H1 (cell line): ENCODE data around the gene SH3PXD2A. TPM values are rescaled to one million over a fixed set of nuclear protein-coding genes. Genes with fewer than 3 reads are reported as not detected.

Source experiments
- CTCF ChIA-PET: fragments of 300-600 bp; sonication (Branson Sonifier 250); formaldehyde crosslinking; loops from one replicate; lab custom pipeline; 2021; ENCODE audit not compliant: partially characterized antibody; lab: Charles Lee
- POLR2A ChIA-PET: fragments of 300-600 bp; sonication (Branson Sonifier 250); formaldehyde crosslinking; loops from one replicate; lab custom pipeline; 2021; ENCODE audit warnings: inconsistent platforms; ENCODE audit not compliant: partially characterized antibody; lab: Charles Lee
- DNase-seq, 2 experiments: peaks; one replicate each; pipeline versions ENCODE4 v3.0.0 to v3.0.0-alpha.2; 2010 to 2022; ENCODE audit warnings: low spot score in 2 of 2, low read depth in 1 of 2, mixed read lengths in 1 of 2
- FAIRE-seq: peaks from 2 replicates; lab custom pipeline; 2011; peaks lifted over from hg19 to GRCh38; lab: Jason Lieb, UNC
- H2AFZ ChIP-seq: 2 replicates; pipeline ENCODE4 v1.8.1; 2012; ENCODE audit warnings: low read length, inconsistent platforms
- H2AK5ac ChIP-seq: 2 replicates; pipeline ENCODE4 v1.6.1; 2013; ENCODE audit warnings: low read depth, low read length
- H2BK120ac ChIP-seq: replicated peaks from 2 replicates; pipeline ENCODE3; 2013; ENCODE audit warnings: low read depth, low read length, inconsistent platforms
- H2BK12ac ChIP-seq: 2 replicates; pipeline ENCODE4 v1.6.1; 2013; ENCODE audit warnings: low read depth, low read length
- H2BK15ac ChIP-seq: 2 replicates; pipeline ENCODE4 v1.6.1; 2013; ENCODE audit warnings: low read length
- H2BK20ac ChIP-seq: 2 replicates; pipeline ENCODE4 v1.6.1; 2013; ENCODE audit warnings: low read length
- H2BK5ac ChIP-seq: 2 replicates; pipeline ENCODE4 v1.6.1; 2013; ENCODE audit warnings: low read depth, low read length
- H3K14ac ChIP-seq: 2 replicates; pipeline ENCODE4 v1.6.1; 2013; ENCODE audit warnings: inconsistent platforms; ENCODE audit not compliant: insufficient read length
- H3K18ac ChIP-seq: 2 replicates; pipeline ENCODE4 v1.6.1; 2013; ENCODE audit warnings: low read length; ENCODE audit errors: extremely low read depth
- H3K23ac ChIP-seq: 2 replicates; pipeline ENCODE4 v1.6.1; 2013; ENCODE audit warnings: inconsistent platforms; ENCODE audit not compliant: insufficient read length
- H3K23me2 ChIP-seq: 2 replicates; pipeline ENCODE4 v1.6.1; 2013; ENCODE audit warnings: low read depth, low read length
- H3K27ac ChIP-seq: 2 replicates; pipeline ENCODE4 v1.6.1; 2011; ENCODE audit warnings: low read depth, low read length, inconsistent platforms
- H3K27me3 ChIP-seq, 4 experiments: replicated peaks in 1 of 4; 1 replicate in 1 of 4; 2 replicates in 3 of 4; pipeline versions ENCODE4 v1.6.1 to v1.8.1; 2011 to 2013; ENCODE audit warnings: low read length in 3 of 4, mild to moderate bottlenecking in 3 of 4, inconsistent platforms in 2 of 4, mixed read lengths in 2 of 4, moderate library complexity in 1 of 4; ENCODE audit not compliant: control insufficient read depth in 3 of 4, insufficient read depth in 3 of 4; ENCODE audit errors: extremely low read depth in 1 of 4
- H3K36me3 ChIP-seq, 4 experiments: 2 replicates each; pipeline versions ENCODE4 v1.6.1 to v1.8.1; 2011 to 2013; ENCODE audit warnings: mild to moderate bottlenecking in 4 of 4, low read length in 3 of 4, moderate library complexity in 2 of 4, control low read depth in 1 of 4, inconsistent platforms in 1 of 4; ENCODE audit not compliant: insufficient read depth in 4 of 4, control insufficient read depth in 2 of 4
- H3K4ac ChIP-seq: replicated peaks from 2 replicates; pipeline ENCODE3; 2013; ENCODE audit warnings: low read length, low read depth, mixed read lengths, inconsistent platforms; ENCODE audit not compliant: insufficient read length
- H3K4me1 ChIP-seq, 4 experiments: replicated peaks in 1 of 4; 1 replicate in 1 of 4; 2 replicates in 3 of 4; pipeline versions ENCODE4 v1.6.1 to v1.8.1; 2011 to 2013; ENCODE audit warnings: low read length in 3 of 4, inconsistent platforms in 2 of 4, mixed read lengths in 1 of 4; ENCODE audit not compliant: insufficient read depth in 4 of 4, control insufficient read depth in 3 of 4
- H3K4me2 ChIP-seq, 2 experiments: 2 replicates each; pipeline versions ENCODE4 v1.6.1 to v1.8.1; 2011 to 2013; ENCODE audit warnings: low read depth in 2 of 2, low read length in 2 of 2, control low read depth in 1 of 2, inconsistent platforms in 1 of 2, mild to moderate bottlenecking in 1 of 2; ENCODE audit not compliant: insufficient read depth in 1 of 2
- H3K4me3 ChIP-seq, 4 experiments: fragments of 200-600, 300-600 bp in 1 of 4; sonication (generic), shearing (Covaris generic), sonication (Bioruptor Twin) in 1 of 4; 2 replicates each; pipeline versions ENCODE4 v1.5.1 to v1.8.1; 2011 to 2016; ENCODE audit warnings: low read length in 4 of 4, low read depth in 3 of 4, control low read depth in 2 of 4, inconsistent platforms in 2 of 4, mild to moderate bottlenecking in 2 of 4, mixed read lengths in 1 of 4, moderate library complexity in 1 of 4; ENCODE audit not compliant: insufficient read depth in 2 of 4; ENCODE audit errors: extremely low read depth in 1 of 4
- H3K56ac ChIP-seq: replicated peaks from 2 replicates; pipeline ENCODE3; 2013; ENCODE audit warnings: low read depth, mild to moderate bottlenecking, mixed read lengths, low read length, inconsistent platforms; ENCODE audit not compliant: insufficient read length
- H3K79me1 ChIP-seq: 2 replicates; pipeline ENCODE4 v1.6.1; 2013; ENCODE audit warnings: low read depth, low read length, control low read depth
- H3K79me2 ChIP-seq, 2 experiments: 2 replicates each; pipeline versions ENCODE4 v1.6.1 to v1.8.1; 2012 to 2013; ENCODE audit warnings: low read length in 2 of 2, mild to moderate bottlenecking in 2 of 2, inconsistent platforms in 1 of 2; ENCODE audit not compliant: insufficient read depth in 2 of 2, control insufficient read depth in 1 of 2
- H3K9ac ChIP-seq, 4 experiments: replicated peaks in 1 of 4; 1 replicate in 1 of 4; 2 replicates in 3 of 4; pipeline versions ENCODE4 v1.6.1 to v1.8.1; 2011 to 2013; ENCODE audit warnings: low read depth in 3 of 4, low read length in 3 of 4, control low read depth in 2 of 4, mild to moderate bottlenecking in 2 of 4, moderate library complexity in 2 of 4, inconsistent platforms in 1 of 4; ENCODE audit errors: extremely low read depth in 1 of 4
- H3K9me3 ChIP-seq, 2 experiments: 2 replicates each; pipeline versions ENCODE4 v1.6.1 to v1.8.1; 2012 to 2013; ENCODE audit warnings: mild to moderate bottlenecking in 2 of 2, moderate library complexity in 2 of 2, control low read depth in 1 of 2, inconsistent platforms in 1 of 2, low read depth in 1 of 2, low read length in 1 of 2, mixed read lengths in 1 of 2; ENCODE audit not compliant: insufficient read depth in 2 of 2
- H4K20me1 ChIP-seq, 2 experiments: replicated peaks in 1 of 2; 2 replicates each; pipeline versions ENCODE3 to v1.8.1; 2011 to 2013; ENCODE audit warnings: inconsistent platforms in 2 of 2, low read length in 2 of 2, mild to moderate bottlenecking in 1 of 2; ENCODE audit not compliant: insufficient read depth in 2 of 2, control insufficient read depth in 1 of 2
- H4K5ac ChIP-seq: 2 replicates; pipeline ENCODE4 v1.6.1; 2013; ENCODE audit warnings: low read length, low read depth, mixed read lengths, inconsistent platforms; ENCODE audit not compliant: insufficient read length
- H4K8ac ChIP-seq: 2 replicates; pipeline ENCODE4 v1.8.0; 2013; ENCODE audit warnings: mild to moderate bottlenecking, moderate library complexity, low read length, inconsistent platforms; ENCODE audit not compliant: insufficient read depth; ENCODE audit errors: extremely low read depth
- H4K91ac ChIP-seq: replicated peaks from 2 replicates; pipeline ENCODE3; 2013; ENCODE audit warnings: low read length, mixed read lengths, inconsistent platforms; ENCODE audit not compliant: insufficient read length
- BRCA1 ChIP-seq: IDR thresholded peaks from 2 replicates; pipeline ENCODE4 v1.6.1; 2012; ENCODE audit warnings: low read depth, low read length, improper control_type of control experiment
- CBX5 ChIP-seq: fragments of 300-800, 300-1000 bp; sonication (generic); IDR thresholded peaks from 2 replicates; pipeline ENCODE4 v1.7.1; 2016; ENCODE audit warnings: antibody characterized with exemption, low read length, low read depth
- CHD1 ChIP-seq: IDR thresholded peaks from 2 replicates; pipeline ENCODE4 v1.6.1; 2012; ENCODE audit warnings: low read depth, low read length, improper control_type of control experiment
- MAFK ChIP-seq: IDR thresholded peaks from 2 replicates; pipeline ENCODE4 v1.6.1; 2012; ENCODE audit warnings: low read depth, mild to moderate bottlenecking, improper control_type of control experiment, low read length
- NANOG ChIP-seq: IDR thresholded peaks from 2 replicates; pipeline ENCODE4 v1.6.1; 2011; ENCODE audit warnings: low read length, low read depth, mild to moderate bottlenecking, inconsistent platforms; ENCODE audit not compliant: insufficient read depth, poor library complexity, severe bottlenecking
- POLR2A ChIP-seq, 2 experiments: IDR thresholded peaks; 1 replicate in 1 of 2; 2 replicates in 1 of 2; pipeline ENCODE4 v1.6.1; 2011; ENCODE audit warnings: low read depth in 2 of 2, low read length in 2 of 2, mild to moderate bottlenecking in 2 of 2; ENCODE audit errors: control extremely low read depth in 1 of 2
- RAD21 ChIP-seq, 2 experiments: IDR thresholded peaks in 1 of 2; conservative IDR thresholded peaks in 1 of 2; 2 replicates each; pipeline ENCODE4 v1.6.1; 2011; ENCODE audit warnings: low read depth in 2 of 2, low read length in 2 of 2, improper control_type of control experiment in 1 of 2, inconsistent platforms in 1 of 2, mild to moderate bottlenecking in 1 of 2, moderate library complexity in 1 of 2
- RXRA ChIP-seq: IDR thresholded peaks from 2 replicates; pipeline ENCODE4 v1.6.1; 2011; ENCODE audit warnings: low read depth, mild to moderate bottlenecking, low read length, moderate library complexity; ENCODE audit not compliant: insufficient read depth
- SAP30 ChIP-seq: fragments of 300-600 bp; sonication (generic); IDR thresholded peaks from 2 replicates; pipeline ENCODE4 v1.7.1; 2012; ENCODE audit warnings: low read length, moderate library complexity, mild to moderate bottlenecking, inconsistent platforms; ENCODE audit not compliant: insufficient read depth, insufficient replicate concordance
- SP4 ChIP-seq: IDR thresholded peaks from 2 replicates; pipeline ENCODE4 v1.6.1; 2012; ENCODE audit warnings: low read length, inconsistent platforms
- SRF ChIP-seq: IDR thresholded peaks from 2 replicates; pipeline ENCODE4 v1.6.1; 2011; ENCODE audit warnings: mild to moderate bottlenecking, low read depth, low read length, moderate library complexity
- SUZ12 ChIP-seq: fragments of 200-600 bp; sonication (generic); IDR thresholded peaks from 2 replicates; pipeline ENCODE4 v1.6.1; 2012; ENCODE audit warnings: mild to moderate bottlenecking, inconsistent platforms, low read length, moderate library complexity, mixed read lengths
- TEAD4 ChIP-seq: IDR thresholded peaks from 2 replicates; pipeline ENCODE4 v1.6.1; 2012; ENCODE audit warnings: low read depth, low read length, inconsistent platforms, mixed read lengths
- WGBS, 2 experiments: shearing (Covaris generic) in 1 of 2; methylation state at CpG; one replicate each; pipeline versions ENCODE4 v1.1.6 to v1.1.7; 2013 to 2015; ENCODE audit warnings: low lambda C conversion rate in 2 of 2, mixed read lengths in 2 of 2, inconsistent platforms in 1 of 2, low coverage in 1 of 2, missing lambda C conversion rate in 1 of 2; ENCODE audit not compliant: insufficient replicate concordance in 2 of 2, insufficient coverage in 1 of 2, insufficient read length in 1 of 2; ENCODE audit errors: extremely low coverage in 1 of 2, missing lambda C conversion rate in 1 of 2; 5-methylcytosine and 5-hydroxymethylcytosine counted together
- polyA plus RNA-seq, 7 experiments: library from polyadenylated mRNA; depleted of rRNA in 3 of 7; stranded (reverse) in 5 of 7; unstranded in 2 of 7; fragments of >200 nt in 5 of 7; fragments of 200-250 nt in 2 of 7; gene quantifications; 1 replicate in 5 of 7; 2 replicates in 1 of 7; 4 replicates in 1 of 7; pipeline versions ENCODE4 v1.2.1 to v1.2.3, GENCODE V29; 2011 to 2013; ENCODE audit warnings: missing spikeins in 2 of 7, mixed read lengths in 2 of 7
- total RNA-seq: library from RNA; stranded (reverse); fragmentation: NEBNext Ultra II Directional; extraction: Animal tissue kit (Norgen Biotek cat#: 25700); gene quantifications from 2 replicates; pipeline ENCODE4 v1.2.1, GENCODE V29; 2021
- TF ChIP-seq, protein P1 (sequence below): IDR thresholded peaks from 2 replicates; pipeline ENCODE4 v1.6.1; 2011; ENCODE audit warnings: low read depth, mild to moderate bottlenecking, low read length; ENCODE audit not compliant: insufficient read depth

Gene SH3PXD2A
- total and polyA plus RNA-seq, 2 of the 8 experiments (the other 6 are each of a cell fraction or from before 2014, with no cell fraction given), result 5.4 to 16.3 TPM

DNA sequence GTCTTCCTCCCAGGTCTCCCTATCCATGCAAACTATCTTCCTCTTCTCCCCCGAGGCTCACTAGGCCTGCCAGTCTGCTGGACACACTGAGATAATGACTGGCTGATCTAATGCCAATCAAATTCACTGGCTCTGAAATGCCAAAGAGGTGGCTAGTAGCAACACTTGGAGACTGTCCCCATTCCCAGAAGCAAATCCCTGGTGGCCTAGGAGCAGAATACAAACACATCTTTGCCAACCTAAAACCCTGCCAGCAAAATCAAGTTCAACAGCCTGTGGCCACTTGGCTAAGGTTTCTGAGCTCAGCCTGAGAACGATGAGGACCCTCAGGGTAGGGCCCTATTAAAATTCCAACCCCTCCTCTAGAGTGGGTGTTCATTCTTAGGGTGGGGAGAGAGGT, 46.6 kb downstream of the SH3PXD2A start:
- Histone ChIP-seq H3K4me3 (no peak overlapping the region), H2BK120ac (no peak overlapping the region), H3K18ac (no peak overlapping the region), H3K14ac (no peak overlapping the region), H2BK20ac (no peak overlapping the region), H4K20me1 (no peaks in the 10 kb centered on the region), H4K91ac (no peak overlapping the region), H3K9me3 (no peaks in the 10 kb centered on the region), H4K5ac (no peak overlapping the region), H2BK5ac (no peak overlapping the region), H2AFZ (no peak overlapping the region), H3K79me2 (no peaks in the 10 kb centered on the region), H3K79me1 (no peaks in the 10 kb centered on the region; the same call in 1 of the 2 replicates), H2AK5ac (peak overlapping the region; percentile 44; the same call in 1 of the 2 replicates), H3K9ac (no peak overlapping the region), H3K4me2 (no peak overlapping the region), H3K36me3 (no peaks in the 10 kb centered on the region), H2BK15ac (no peak overlapping the region), H3K4me1 (peaks cover 0 to 10% (median 6%) of the 10 kb centered on the region in 4 experiments; a peak in 4 of 7 replicates), H2BK12ac (no peak overlapping the region), H3K23ac (no peak overlapping the region), H3K27me3 (no peaks in the 10 kb centered on the region), H3K56ac (no peak overlapping the region), H3K27ac (no peak overlapping the region), H3K4ac (no peak overlapping the region), H4K8ac (no peak overlapping the region), H3K23me2 (no peaks in the 10 kb centered on the region)
- ChIA-PET CTCF (interaction anchor here (1.1 kb wide), 1 partner anchor 59 kb away, joined by 5 read pairs; no protein-coding TSS in a partner anchor), POLR2A (interaction anchor here (0.6 to 1.2 kb wide), 2 partner anchors 9 to 12 kb away, joined by 3 read pairs; no protein-coding TSS in a partner anchor)
- no peak for DNase-seq
- WGBS, 2 experiments, result 86% methylated on average over 2 of the region's 2 CpGs; no CpG with 5 or more reads in 1 of the 2 experiments
- no peak for FAIRE-seq
- no peak for TF ChIP-seq TEAD4
- TF ChIP-seq RAD21 (IDR thresholded peaks at IDR 0.05 in 1 of 2, conservative IDR thresholded peaks at IDR 0.05 in 1 of 2; ENCODE audit: low read depth in 2 of 2, low read length in 2 of 2), result no peak
- no peak for TF ChIP-seq SRF
- TF ChIP-seq SAP30, result no peak
- TF ChIP-seq CHD1, result no peak
- TF ChIP-seq SP4, result no peak
- TF ChIP-seq, protein P1, sequence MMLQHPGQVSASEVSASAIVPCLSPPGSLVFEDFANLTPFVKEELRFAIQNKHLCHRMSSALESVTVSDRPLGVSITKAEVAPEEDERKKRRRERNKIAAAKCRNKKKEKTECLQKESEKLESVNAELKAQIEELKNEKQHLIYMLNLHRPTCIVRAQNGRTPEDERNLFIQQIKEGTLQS, result no peak
- TF ChIP-seq POLR2A (IDR thresholded peaks at IDR 0.05; ENCODE audit: control extremely low read depth in 1 of 2, low read depth in 2 of 2, low read length in 2 of 2), result no peak
- no peak for TF ChIP-seq SUZ12
- TF ChIP-seq RXRA, result no peak
- no peak for TF ChIP-seq CBX5
- no peak for TF ChIP-seq BRCA1
- TF ChIP-seq NANOG, result no peak
- TF ChIP-seq MAFK, result no peak
